ENCODE data around the gene ETS2. TPM values are rescaled to one million over a fixed set of nuclear protein-coding genes. Genes with fewer than 3 reads are reported as not detected.
"Not testable (repeated sequence)": the region's sequence is repeated elsewhere in the genome, so short reads cannot be mapped to it uniquely, and the experiment has no call there.

The ETS2 gene
- total RNA-seq, 1 donor from 2014 or later = 89.5 TPM

DNA sequence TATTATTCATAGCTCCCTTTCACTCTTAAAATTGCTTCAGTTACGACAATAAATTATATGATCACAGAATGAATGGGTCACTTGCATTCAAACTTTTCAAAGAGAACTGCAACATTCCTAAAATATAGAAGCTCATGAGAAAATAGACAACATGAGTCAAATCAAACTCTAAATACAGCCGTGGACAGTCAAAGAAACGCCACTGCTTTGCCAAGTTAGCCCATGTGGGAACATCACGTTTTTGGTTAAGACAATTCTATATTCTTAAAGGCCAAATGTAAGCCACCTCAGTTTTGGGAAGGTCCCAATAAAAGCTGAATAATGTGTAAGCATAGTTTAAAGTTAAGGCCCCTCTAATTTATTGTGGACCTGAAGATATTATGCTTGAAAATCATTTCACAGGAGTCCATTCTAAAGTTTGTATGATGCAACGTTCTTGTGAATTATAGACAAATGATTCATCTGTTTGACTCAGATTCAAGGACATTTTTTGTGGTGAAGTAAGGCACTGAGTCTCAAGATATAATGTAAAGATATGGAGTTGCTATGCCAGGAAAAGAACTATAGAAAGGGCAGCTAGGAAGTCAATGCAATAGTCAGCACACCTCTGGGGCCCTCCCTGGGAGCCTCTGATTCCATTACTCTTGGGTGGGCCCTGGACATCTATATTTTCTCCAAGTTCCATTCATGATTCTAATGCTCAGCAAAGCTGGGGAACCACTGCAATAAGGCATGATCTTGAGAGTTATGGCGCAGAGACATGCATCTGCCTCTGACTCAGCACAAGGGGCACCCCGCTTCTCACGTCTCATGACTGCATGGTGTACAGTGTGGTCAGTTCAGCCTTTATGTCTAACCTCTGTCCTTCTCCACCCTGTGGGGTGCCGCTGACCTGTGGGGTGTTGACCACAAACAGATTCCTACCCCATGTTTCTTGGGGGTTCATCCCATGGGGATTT is 33.9 kb downstream of the ETS2 start:
- ATAC-seq = peak; percentile 71

DNA sequence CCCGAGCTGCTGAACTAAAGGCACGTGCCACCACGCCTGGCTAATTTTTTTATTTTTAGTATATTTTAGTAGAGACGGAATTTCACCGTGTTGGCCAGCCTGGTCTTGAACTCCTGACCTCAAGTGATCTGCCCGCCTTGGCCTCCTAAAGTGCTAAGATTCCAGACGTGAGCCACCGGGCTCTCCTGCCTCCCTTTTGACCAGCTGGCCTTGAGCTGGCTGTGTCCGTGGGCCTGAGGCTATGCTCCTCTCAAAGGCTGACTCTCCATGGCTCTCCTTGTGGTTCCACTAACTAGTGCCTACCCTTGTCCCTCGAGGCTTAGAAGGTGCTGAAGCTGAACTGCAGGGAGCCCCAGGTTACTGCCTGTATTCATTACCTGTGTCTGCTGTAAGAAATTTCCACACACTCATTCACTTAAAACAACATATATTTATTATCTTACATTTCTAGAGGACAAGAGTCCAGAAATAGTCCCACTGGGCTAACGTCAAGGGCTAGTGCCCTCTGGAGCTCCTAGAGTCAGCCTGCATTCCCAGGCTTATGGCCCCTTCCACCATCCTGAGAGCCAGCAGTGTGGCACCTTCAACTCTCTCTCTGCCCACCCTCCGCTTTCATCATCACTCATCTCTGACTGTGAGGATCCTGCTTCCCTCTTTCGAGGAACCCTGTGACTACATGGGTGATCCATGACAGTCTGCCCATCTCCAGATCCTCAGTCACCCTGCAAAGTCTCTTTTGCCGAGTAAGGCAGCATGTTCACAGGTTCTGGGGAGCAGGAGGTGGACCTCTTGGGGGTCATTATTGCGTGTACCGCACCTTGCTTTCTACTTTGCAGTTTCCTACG is 34.9 kb downstream of the ETS2 start:
- no peak for ATAC-seq

DNA sequence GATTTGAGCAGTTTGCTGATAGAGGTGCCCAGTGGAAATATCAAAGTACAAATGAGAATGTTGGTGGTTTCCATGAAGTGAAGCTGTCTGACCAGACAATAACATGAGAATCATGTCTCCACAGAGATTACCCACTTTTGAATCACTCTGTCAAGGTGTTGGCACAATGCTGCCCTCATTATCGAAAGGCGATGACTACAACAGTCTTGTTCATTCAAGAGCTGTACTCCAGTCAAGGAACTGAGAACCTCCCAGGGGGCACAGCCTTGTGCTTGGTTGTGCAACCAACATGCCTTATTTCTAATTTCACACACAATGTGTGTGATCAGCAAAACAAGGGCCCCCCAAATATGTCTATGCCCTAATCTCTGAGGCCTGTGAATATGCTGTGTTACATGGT is 35.7 kb downstream of the ETS2 start:
- peak; percentile 59 for ATAC-seq

DNA sequence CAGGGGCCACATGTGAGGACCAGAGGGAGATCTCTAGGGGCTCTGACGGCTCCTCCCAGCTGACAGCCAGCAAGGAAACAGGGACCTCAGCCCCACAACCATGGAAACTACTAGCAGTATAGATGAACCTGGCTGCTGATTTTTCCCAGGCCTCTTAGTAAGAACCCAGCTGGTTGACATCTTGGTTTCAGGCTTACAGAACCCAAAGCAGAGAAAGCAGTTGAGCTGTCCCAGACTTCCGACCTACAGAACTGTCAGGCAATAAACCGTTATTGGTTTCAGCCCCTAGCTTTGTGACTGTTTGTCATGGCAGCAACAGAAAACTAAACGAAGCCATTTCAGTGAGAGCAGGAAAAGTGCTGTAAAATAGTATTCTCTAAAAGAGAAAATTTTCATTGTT is 36.4 kb downstream of the ETS2 start:
- no peak for ATAC-seq

DNA sequence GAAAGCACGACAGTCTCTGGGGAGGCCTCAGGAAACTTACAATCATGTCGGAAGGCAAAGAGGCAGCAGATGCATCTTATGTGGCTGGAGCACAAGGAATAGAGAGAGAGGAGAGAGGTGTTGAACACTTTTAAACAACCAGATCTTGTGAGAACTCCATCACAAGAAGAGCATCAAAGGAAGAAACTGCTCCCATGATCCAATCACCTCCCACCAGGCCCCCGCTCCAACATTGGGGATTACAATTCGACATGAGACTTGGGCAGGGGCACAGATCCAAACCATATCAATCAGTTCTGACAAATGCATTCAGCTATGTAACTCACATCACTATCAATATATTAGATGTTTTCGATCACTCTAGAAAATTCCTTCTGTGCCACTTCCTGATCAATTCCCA is 37.6 kb downstream of the ETS2 start:
- ATAC-seq = no peak

DNA sequence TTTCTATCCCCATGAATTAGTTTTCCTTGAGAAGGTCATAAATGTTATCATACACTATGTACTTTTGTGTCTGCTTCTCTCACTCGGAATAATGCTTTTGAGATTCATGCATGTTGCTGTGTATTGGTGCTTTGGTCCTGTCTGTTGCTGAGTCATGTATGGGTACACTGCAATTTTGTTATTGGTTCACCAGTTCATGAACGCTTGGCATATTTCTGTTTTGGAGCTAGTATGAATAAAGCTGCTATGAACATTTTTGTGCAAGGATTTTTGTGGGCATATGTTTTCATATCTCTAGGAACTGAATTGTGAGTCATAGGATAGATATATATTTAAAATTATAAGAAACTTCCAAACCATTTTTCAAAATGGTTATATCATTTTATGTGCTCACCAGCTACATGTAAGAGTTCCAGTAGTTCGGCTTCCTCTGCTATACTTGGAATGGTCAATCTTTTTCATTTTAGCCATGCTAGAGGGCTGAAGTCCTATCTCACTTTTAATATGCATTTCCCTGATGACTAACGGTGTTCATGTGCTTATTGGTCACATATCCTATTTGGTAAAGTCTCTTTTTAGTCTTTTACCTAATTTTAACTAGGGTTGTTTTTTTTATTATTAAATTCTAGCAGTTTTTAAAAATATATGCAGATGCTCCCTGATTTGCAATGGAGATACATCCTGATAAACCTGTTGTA is 38.2 kb downstream of the ETS2 start:
- ATAC-seq = no peak

DNA sequence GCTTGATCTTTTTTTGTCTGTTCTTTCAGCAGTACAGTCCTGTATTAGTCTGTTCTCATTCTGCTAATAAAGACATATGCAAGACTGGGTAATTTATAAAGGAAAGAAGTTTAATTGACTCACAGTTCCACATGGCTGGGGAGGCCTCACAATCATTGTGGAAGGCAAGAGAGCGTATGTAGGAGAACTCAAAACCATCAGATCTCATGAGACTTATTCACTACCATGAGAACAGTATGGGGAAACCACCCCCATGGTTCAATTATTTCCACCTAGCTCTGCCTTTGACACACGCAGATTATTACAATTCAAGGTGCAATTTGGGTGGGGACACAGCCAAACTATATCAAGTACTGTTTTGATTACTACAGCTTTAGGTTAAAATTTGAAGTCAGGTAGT is 39.6 kb downstream of the ETS2 start:
- ATAC-seq = not testable (repeated sequence)

DNA sequence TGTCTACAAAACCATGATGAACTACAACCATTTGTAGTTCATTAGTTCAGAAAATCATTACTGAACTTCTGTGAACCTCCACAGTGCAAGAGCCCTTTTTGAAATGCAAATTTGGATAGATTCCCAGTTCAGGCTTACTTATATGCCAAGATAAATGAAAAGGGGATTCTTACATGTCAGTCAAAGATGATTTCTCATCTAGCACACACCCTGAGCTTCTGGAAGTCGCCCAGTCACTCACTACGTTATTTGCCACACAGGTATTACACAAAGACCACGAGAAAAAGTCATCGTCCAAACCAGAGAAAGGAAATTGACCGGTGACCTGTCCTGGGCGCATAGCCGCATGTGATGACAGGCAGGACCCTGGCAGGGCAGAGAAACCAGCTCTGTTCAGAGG is 41.8 kb downstream of the ETS2 start:
- ATAC-seq = peak; percentile 70

DNA sequence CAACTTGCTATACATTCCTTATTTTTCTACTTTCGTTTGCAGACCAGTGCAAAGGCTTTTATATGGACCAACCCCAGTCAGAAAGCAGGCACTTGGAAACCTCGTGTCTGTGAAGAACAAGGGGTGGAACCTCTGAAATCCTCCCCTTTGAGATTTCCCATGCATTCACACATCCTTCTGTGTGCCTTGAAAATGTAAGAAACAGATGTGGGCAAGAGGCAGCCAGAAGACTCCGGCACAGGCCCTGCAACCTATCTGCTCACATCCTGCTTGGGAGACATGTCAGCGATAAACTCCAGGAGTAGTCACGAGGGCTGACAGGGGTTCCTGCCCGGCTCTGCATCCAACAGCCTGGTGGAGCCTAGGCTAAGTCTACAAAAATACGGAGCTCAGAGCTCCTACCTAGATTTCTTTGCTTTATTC is 42.5 kb downstream of the ETS2 start:
- ATAC-seq = no peak

DNA sequence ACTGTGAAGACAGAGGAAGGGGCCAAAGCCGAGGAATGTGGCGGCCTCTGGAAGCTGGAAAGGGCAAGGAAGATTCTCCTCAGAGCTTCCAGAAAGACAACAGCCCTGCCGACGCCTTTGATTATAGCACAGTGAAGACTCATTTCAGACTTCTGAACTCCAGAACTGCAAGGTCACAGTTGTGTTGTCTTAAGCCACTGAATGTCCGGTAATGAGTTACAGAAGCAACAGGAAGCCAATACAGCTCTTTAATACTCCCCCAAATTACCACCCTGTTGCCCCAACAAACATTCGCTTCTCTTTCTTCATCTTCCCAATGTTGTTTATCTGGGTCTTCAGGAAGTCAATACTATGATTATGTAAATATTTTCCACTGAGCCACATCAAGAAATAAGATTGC is 44.0 kb downstream of the ETS2 start:
- ATAC-seq = no peak

DNA sequence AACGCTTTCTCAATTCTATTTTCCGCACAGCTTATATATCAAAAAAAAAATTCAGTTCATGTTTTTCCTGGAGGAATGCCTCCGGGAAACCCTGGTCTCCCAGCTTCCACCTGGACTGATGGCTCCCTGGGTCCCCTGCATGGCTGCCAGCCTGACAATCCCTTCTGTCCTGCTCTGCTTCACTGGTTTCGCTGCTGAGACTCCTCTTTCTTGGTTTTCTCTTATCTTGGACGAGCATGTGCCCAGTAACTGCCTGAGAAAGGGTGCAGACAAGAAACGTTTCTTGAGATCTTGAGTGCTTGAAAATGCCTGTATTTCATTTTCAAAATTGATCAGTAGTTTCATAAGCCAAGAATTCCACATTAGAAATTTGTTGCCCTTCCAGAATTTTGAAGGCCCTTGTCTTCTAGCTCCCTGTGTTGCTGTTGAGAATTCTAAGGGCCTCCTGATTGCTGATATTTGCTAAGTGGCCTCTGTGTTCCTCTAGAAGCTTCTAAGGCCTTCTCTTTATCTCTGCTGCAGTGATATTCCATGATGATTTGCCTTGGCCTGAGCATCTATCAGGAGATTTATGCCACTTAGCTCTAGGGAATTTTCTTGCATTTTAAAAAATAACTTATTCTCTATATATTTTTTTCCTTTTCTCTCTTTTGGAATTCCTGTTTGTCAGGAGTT is 44.7 kb downstream of the ETS2 start:
- ATAC-seq = no peak

DNA sequence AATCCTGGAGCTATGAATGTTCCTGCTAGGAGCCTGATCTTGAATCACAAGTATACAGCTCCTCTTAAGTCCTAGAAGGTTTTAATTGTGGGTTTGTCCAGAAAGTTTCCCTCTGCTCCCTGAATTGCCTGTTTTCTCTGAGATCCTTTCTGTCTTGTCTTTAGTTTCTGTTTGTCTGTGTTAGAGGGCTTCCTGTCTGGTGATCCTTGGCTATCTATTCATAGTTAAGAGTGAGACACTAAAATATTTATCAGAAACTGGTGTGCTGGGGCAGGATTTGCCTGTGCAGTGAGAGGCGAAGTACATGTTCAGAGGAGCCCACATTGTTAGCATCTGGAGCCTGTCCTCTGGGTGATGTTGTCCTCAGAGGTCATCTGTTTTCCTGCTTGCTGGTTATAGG is 45.4 kb downstream of the ETS2 start:
- no peak for ATAC-seq

DNA sequence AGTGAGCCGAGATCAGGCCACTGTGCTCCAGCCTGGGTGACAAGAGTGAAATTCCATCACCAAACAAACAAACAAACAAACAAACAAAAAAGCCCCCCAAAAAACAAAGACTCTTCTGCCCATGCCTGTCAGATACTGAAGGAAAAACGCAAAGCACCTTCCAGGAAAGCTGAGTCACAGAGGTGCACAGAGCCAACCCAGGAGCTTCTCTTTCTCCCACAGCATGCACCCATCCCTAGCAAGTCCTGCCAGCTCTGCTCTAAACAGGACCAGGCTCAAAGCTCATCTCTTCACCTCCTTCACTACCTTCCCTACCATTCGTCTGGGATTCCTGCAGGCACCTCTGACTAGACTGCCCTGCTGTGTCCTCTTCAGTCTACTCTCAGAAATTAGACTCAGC is 46.5 kb downstream of the ETS2 start:
- ATAC-seq = peak; percentile 57

DNA sequence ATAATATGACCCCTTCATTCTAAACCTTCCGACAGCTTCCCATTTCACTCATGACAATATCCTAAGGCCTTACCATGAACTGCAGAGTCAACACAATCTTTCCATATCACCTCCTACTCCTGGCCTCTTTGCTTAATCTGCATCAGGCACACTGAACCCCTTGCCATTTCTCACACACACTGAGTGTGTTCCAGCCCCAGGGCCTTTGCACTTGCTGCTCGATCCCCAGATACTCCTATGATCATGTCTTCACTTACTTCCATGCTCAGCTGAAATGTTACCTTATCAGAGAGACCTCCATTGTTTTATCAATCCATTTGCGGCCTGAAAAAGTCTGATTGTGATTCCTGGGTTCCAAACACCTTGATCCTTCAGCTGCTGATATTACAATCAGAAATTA is 47.0 kb downstream of the ETS2 start:
- no peak for ATAC-seq

DNA sequence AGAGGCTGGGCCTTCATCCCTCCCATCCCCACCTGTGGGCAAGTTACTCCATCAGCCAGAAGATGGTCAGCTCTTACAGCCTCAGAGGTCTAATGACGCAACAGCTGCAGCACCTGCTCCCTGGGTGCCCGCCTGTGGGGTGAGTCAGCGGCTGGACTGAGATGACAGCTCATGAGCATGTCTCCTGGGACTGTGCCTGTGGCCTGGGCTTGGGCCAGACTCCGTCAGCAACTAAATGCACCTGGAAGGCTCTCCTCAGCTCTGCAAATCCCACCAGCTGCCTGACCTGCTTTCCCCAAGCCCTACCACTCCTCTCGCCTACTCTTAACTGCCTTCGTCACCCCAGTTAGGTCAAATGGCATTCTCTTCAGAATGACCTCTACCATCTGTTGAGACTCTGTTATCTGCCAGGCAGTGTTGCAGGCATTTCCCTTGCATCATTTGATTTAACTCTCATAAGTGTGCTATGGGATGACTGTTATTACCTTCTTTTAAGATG is 47.7 kb downstream of the ETS2 start:
- ATAC-seq = peak; percentile 97

DNA sequence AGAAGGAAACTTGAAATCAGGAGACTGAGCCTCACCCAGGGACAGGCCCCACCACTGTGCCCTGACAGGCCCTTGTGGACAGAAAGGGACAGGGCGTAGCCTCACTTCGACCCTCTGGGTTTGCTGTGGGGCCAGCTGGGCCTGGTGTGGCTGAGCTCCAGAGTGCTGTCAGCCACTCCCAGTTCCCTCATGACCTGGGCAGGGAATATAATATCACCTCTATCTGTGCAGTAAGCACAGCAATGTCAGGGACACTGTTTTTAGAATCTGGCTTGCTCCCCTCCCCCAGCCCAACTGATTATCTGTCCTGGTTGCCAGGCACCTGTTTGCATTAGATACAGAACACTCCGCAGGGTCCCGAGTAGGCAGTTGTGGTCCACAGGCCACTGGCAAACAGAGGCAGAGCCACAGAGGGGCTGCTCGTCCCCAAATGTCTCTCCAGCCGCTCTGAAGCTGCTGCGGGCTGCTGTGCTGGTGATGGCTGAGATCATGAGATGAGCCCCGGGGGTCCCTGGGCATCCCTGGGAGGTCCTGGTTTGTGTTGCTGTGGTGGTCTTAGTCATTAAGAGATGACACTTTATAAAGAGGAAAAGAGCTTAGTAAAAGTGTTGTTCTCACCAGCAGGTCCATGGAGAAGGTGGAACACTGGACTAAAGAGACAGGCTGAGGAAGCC is 51.6 kb downstream of the ETS2 start:
- no peak for ATAC-seq

DNA sequence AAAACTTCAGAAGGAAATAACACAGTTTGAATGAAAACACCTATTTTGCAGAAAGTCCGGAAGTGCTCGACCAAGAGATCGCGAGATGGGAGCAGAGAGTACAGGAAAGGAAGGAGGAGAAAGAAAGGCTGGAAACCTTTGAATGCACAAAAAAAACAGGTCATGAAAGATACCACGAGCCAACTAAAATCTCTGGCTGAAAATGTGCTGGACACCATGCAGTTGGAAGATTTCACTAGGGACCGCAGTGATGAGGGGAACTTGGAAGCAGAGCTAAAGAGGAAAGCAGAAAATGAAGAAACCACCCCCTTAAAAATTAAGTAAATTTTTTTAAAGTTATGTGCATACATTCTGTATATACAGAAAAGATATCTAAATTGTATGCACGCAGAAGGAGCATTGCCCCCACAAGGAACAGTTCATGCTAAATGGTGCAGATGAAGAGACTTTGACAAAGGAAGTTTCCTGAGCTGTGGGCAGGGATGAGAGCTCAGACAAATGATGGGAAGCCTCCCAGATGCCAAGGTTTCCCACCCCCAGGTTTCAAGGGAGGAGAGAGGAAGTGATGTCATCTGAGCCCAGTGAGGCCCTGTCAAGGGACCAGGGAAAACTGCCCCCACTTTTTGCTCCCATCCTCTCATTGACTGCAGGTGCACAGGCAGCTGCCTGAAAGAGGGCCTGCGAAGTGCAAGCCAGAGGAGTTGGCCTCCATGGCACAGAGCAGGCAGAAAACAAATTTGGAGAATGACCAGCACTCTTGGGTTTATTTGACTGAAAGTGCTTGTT is 52.5 kb downstream of the ETS2 start:
- ATAC-seq = no peak

DNA sequence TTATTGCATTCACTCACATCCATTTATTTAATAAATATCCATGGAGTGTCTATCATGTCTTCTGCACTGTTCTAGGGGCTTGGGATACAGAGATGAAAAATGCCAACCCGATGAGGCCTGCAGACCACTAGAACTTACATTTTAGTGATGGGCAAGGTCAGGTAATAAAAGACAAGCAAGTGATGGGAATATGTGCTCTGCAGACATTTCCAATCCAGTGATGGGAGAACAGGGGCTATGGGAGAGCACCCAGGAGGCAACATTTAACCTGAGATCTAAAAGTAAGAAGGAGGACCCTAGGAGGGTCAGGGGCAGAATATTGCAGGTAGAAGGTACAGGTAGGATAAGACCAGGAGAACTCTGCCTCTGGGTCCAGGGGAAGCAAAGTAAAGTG is 53.1 kb downstream of the ETS2 start:
- no peak for ATAC-seq

DNA sequence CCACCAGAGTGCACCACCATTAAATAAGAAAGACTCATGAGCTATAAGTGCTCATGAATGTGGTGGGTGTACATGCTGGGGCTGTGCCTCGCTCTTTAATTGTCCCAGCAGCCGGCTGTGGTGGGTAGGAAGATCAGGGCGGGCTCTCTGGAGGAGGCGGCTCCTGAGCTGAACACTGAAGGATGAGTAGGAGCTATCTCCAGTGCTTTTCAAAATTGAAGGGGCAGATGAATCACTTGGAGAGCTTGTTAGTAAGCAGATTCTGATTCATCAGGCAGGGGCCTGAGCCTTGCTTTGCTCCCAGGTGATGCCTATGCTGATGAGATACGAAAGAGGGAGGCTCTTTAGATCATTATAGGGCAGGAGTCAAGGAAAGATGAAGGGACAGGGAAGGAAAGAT is 54.1 kb downstream of the ETS2 start:
- ATAC-seq = no peak

DNA sequence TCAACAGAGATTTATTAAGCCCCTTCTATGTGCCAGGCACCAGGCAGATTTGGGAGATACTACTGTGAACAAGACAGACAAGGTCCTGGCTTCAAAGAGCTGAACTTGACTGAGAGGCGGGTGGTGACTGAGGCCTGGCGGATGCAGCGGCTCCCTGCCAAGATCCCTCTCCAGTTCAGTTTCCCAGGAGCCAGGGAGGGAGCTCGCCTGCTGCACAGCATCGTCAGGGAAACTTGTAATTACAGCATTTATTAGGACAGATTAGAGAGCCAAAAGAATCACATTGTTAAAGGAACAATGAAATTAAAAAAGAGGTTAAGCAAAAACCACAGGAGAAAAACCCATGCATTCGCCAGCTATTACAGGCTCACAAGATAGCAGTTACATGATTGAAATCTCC is 55.3 kb downstream of the ETS2 start:
- no peak for ATAC-seq

All from esophagus mucosa (tissue), 1 donor.